ENCODE data around the gene VSNL1. TPM values are rescaled to one million over a fixed set of nuclear protein-coding genes. Genes with fewer than 3 reads are reported as not detected.

The VSNL1 gene
- total RNA-seq, 2 donors from 2014 or later = 0.66 to 4.2 TPM

GRCh38 chr2:17593841-17594491 lies 53.5 kb downstream of the VSNL1 start:
- Histone ChIP-seq H3K27ac (no peak overlapping the region), H3K4me1 (peaks cover 3% of the 10 kb centered on the region), H3K36me3 (replicated peaks in 1 of 2; ENCODE audit: insufficient read depth in 1 of 2, low read depth in 2 of 2) (no peaks in the 10 kb centered on the region), H3K9me3 (no peaks in the 10 kb centered on the region), H3K27me3 (no peaks in the 10 kb centered on the region), H3K4me3 (no peak overlapping the region)
- DNase-seq (no peak), ATAC-seq (no peak)
- intact Hi-C loops (cut with DNase I) = no loop called here
- 33 to 34% methylated on average over 6 of the region's 6 CpGs for WGBS, 2 donors
- TF ChIP-seq POLR2A (IDR thresholded peaks at IDR 0.05) (no peak), CTCF (IDR thresholded peaks at IDR 0.05) (no peak)

DNA sequence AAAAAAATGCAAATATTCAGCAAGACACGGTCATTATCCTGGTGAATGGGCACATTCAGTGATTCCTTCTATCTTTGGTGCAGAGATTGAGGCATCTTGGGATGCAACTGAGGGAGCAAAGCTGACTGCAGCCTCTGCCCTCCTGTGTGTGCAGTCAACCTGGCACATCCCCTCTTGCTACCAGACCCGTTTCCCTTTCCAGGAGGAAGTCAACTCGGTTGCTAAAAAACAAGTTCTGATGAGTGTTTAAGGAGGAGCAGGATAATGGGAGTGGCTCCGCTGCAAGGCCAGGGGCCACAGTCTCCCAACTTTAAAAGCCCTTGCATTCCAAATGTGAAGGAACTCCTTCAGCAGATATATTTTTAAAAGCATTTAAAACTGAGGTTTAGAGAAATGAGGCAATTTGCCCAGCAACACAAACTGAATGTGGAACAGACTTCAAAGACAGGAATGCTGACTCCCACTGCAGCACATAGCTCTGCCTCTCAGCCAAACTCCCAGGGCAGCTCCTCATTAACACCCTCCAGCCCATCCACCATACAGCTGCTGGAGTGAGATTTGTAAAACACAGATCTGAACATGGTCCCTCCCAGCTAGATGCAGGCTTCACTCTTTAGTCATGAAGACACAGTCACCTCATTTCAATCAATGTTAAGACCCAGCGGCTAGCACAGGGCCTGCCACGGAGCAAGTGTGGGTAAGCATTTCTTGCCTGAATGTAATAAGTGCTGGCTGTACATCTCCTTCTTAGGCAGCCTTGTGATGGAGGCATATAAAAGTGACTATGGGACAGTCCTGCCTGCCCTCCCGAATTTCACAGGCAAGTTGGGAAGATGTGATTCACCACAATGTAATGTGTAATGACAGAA lies 54.3 kb downstream of the VSNL1 start:
- H3K4me3 ChIP-seq = no peak overlapping the region
- no peak for ATAC-seq
- intact Hi-C loops (cut with DNase I) = no loop called here
- no peaks in the 10 kb centered on the region for H3K27me3 ChIP-seq
- no peaks in the 10 kb centered on the region for H3K36me3 ChIP-seq (replicated peaks in 1 of 2; ENCODE audit: insufficient read depth in 1 of 2, low read depth in 2 of 2)
- H3K4me1 ChIP-seq = peaks cover 3% of the 10 kb centered on the region
- 54 to 63% methylated on average over 7 of the region's 7 CpGs for WGBS, 2 donors
- no peak for TF ChIP-seq POLR2A (IDR thresholded peaks at IDR 0.05)
- no peak for TF ChIP-seq CTCF (IDR thresholded peaks at IDR 0.05)
- H3K27ac ChIP-seq = no peak overlapping the region
- no peaks in the 10 kb centered on the region for H3K9me3 ChIP-seq
- no peak for DNase-seq

GRCh38 chr2:17599617-17600016 lies 59.1 kb downstream of the VSNL1 start:
- H3K36me3 ChIP-seq (replicated peaks in 1 of 2; ENCODE audit: insufficient read depth in 1 of 2, low read depth in 2 of 2) = no peaks in the 10 kb centered on the region
- TF ChIP-seq POLR2A (IDR thresholded peaks at IDR 0.05) (no peak), CTCF (IDR thresholded peaks at IDR 0.05) (no peak)
- no peaks in the 10 kb centered on the region for H3K4me1 ChIP-seq
- no peak for ATAC-seq
- no peak overlapping the region for H3K27ac ChIP-seq
- H3K27me3 ChIP-seq = no peaks in the 10 kb centered on the region
- H3K9me3 ChIP-seq = no peaks in the 10 kb centered on the region
- 41 to 66% methylated on average over 1 of the region's 1 CpG for WGBS, 2 donors
- no peak overlapping the region for H3K4me3 ChIP-seq
- intact Hi-C loops (cut with DNase I) = no loop called here
- DNase-seq = no peak

- no peak overlapping the region for H3K27ac ChIP-seq
- no peak for ATAC-seq
- no peak overlapping the region for H3K4me3 ChIP-seq
- intact Hi-C loops (cut with DNase I) = no loop called here
- H3K27me3 ChIP-seq = no peaks in the 10 kb centered on the region
- no peaks in the 10 kb centered on the region for H3K4me1 ChIP-seq
- TF ChIP-seq CTCF (IDR thresholded peaks at IDR 0.05) (no peak), POLR2A (IDR thresholded peaks at IDR 0.05) (no peak)
- no peak for DNase-seq
- H3K36me3 ChIP-seq (replicated peaks in 1 of 2; ENCODE audit: insufficient read depth in 1 of 2, low read depth in 2 of 2) = no peaks in the 10 kb centered on the region
- no peaks in the 10 kb centered on the region for H3K9me3 ChIP-seq
Measured at GRCh38 chr2:17600556-17601204, 60.2 kb downstream of the VSNL1 start.

All from body of pancreas (tissue), 4 donors.